Fibroblast of lung (primary cell): Measurements from ENCODE around the gene EIF4H.

Experiments used
- CTCF ChIP-seq, 2 donors: IDR thresholded peaks in 1 of 2; conservative IDR thresholded peaks in 1 of 2; 1 replicate in 1 of 2; 2 replicates in 1 of 2; pipeline ENCODE4 v1.5.1; 2011 to 2012; ENCODE audit warnings: low read length in 2 of 2, control low read depth in 1 of 2, inconsistent platforms in 1 of 2, low read depth in 1 of 2, mild to moderate bottlenecking in 1 of 2
- EZH2 ChIP-seq: IDR thresholded peaks from 2 replicates; pipeline ENCODE4 v1.5.1; 2012; ENCODE audit warnings: low read length, control low read depth, mild to moderate bottlenecking; ENCODE audit errors: missing control alignments

- TF ChIP-seq CTCF (conservative IDR thresholded peaks at IDR 0.05 in 1 of 2, IDR thresholded peaks at IDR 0.05 in 1 of 2; ENCODE audit: low read depth in 1 of 2, low read length in 2 of 2) (no peak), EZH2 (no peak)
These were observed 24.6 kb upstream of the EIF4H start for GRCh38 chr7:74149603-74150002.
